SK-N-SH treated with all-trans-retinoic acid at 6 μM for 48 hours (cell line): ENCODE results near the gene AKT1S1.

ENCODE experiments used
- ATAC-seq: fragments of 200-7000 bp; cut with Tn5 transposase; 3 replicates; pipeline ENCODE4 v1.9.1; 2020; ENCODE audit warnings: mild to moderate bottlenecking, moderate library complexity
- ARNTL ChIP-seq: fragments of 450-650 bp; formaldehyde crosslinking; IDR thresholded peaks from 2 replicates; pipeline ENCODE4 v1.5.0; 2020; ENCODE audit warnings: low read depth, mild to moderate bottlenecking, moderate library complexity, borderline replicate concordance
- BACH2 ChIP-seq: fragments of 250-450 bp; sonication (Bioruptor Pico); IDR thresholded peaks from 2 replicates; pipeline ENCODE4 v1.9.0; 2021; ENCODE audit warnings: mild to moderate bottlenecking, borderline replicate concordance
- CREB5 ChIP-seq: fragments of 250-450 bp; sonication (Bioruptor Pico); IDR thresholded peaks from 2 replicates; pipeline ENCODE4 v1.5.1; 2020; ENCODE audit warnings: low read depth, mild to moderate bottlenecking, moderate library complexity
- CSDC2 ChIP-seq: fragments of 250-450 bp; sonication (Bioruptor Pico); IDR thresholded peaks from 2 replicates; pipeline ENCODE4 v1.5.0; 2020; ENCODE audit warnings: mild to moderate bottlenecking, moderate library complexity
- ESRRG ChIP-seq: fragments of 250-450 bp; sonication (Bioruptor Pico); IDR thresholded peaks from 2 replicates; pipeline ENCODE4 v1.6.1; 2021; ENCODE audit warnings: mild to moderate bottlenecking
- GLIS3 ChIP-seq: fragments of 250-450 bp; sonication (Bioruptor Pico); IDR thresholded peaks from 2 replicates; pipeline ENCODE4 v1.5.0; 2020; ENCODE audit warnings: mild to moderate bottlenecking, moderate library complexity
- ISL1 ChIP-seq: fragments of 250-450 bp; sonication (Bioruptor Pico); IDR thresholded peaks from 2 replicates; pipeline ENCODE4 v2.1.2; 2022; ENCODE audit warnings: mild to moderate bottlenecking, moderate library complexity
- OSR1 ChIP-seq: fragments of 250-450 bp; sonication (Bioruptor Pico); IDR thresholded peaks from 2 replicates; pipeline ENCODE4 v1.8.0; 2022; ENCODE audit warnings: moderate library complexity, mild to moderate bottlenecking, inconsistent platforms
- PATZ1 ChIP-seq: fragments of 250-450 bp; sonication (Bioruptor Pico); IDR thresholded peaks from 2 replicates; pipeline ENCODE4 v1.8.0; 2020; ENCODE audit warnings: mild to moderate bottlenecking, moderate library complexity, borderline replicate concordance
- POU6F1 ChIP-seq: fragments of 250-450 bp; sonication (Bioruptor Pico); IDR thresholded peaks from 2 replicates; pipeline ENCODE4 v1.8.0; 2021; ENCODE audit warnings: low read depth, mild to moderate bottlenecking, moderate library complexity, borderline replicate concordance
- RARB ChIP-seq: fragments of 250-450 bp; sonication (Bioruptor Pico); IDR thresholded peaks from 2 replicates; pipeline ENCODE4 v1.8.0; 2021; ENCODE audit warnings: mild to moderate bottlenecking, moderate library complexity
- SNAI2 ChIP-seq: fragments of 250-450 bp; sonication (Bioruptor Pico); IDR thresholded peaks from 2 replicates; pipeline ENCODE4 v1.5.0; 2020; ENCODE audit warnings: mild to moderate bottlenecking, moderate library complexity
- TOX ChIP-seq: fragments of 250-450 bp; sonication (Bioruptor Pico); IDR thresholded peaks from 2 replicates; pipeline ENCODE4 v1.8.0; 2021; ENCODE audit warnings: mild to moderate bottlenecking, moderate library complexity, borderline replicate concordance
- TSHZ2 ChIP-seq: fragments of 250-450 bp; sonication (Bioruptor Pico); IDR thresholded peaks from 2 replicates; pipeline ENCODE4 v1.5.0; 2020; ENCODE audit warnings: mild to moderate bottlenecking, moderate library complexity
- ZC3H10 ChIP-seq: fragments of 250-450 bp; sonication (Bioruptor Pico); IDR thresholded peaks from 2 replicates; pipeline ENCODE4 v1.5.1; 2021; ENCODE audit warnings: mild to moderate bottlenecking, moderate library complexity
- ZFP3 ChIP-seq: fragments of 250-450 bp; sonication (Bioruptor Pico); IDR thresholded peaks from 2 replicates; pipeline ENCODE4 v1.5.0; 2020; ENCODE audit warnings: mild to moderate bottlenecking, moderate library complexity
- ZFP30 ChIP-seq: fragments of 450-650 bp; formaldehyde crosslinking; IDR thresholded peaks from 2 replicates; pipeline ENCODE4 v1.5.0; 2022; ENCODE audit warnings: mild to moderate bottlenecking, moderate library complexity
- ZNF8 ChIP-seq: fragments of 450-650 bp; formaldehyde crosslinking; IDR thresholded peaks from 2 replicates; pipeline ENCODE4 v1.5.0; 2020; ENCODE audit warnings: mild to moderate bottlenecking, moderate library complexity

Gene AKT1S1

GRCh38 chr19:49873129-49873521 is 4.0 kb downstream of the AKT1S1 start:
- ATAC-seq: no peak
- TF ChIP-seq ISL1 (CRISPR knock-in tag) (no peak), PATZ1 (no peak), SNAI2 (CRISPR knock-in tag) (no peak), ZNF8 (CRISPR knock-in tag) (no peak), TSHZ2 (CRISPR knock-in tag) (no peak), GLIS3 (CRISPR knock-in tag) (no peak), ARNTL (CRISPR knock-in tag) (no peak), CSDC2 (CRISPR knock-in tag) (no peak), RARB (CRISPR knock-in tag) (no peak)

- TF ChIP-seq CSDC2 (CRISPR knock-in tag): no peak
- peak; percentile 97 for TF ChIP-seq ZFP3
- no peak for ATAC-seq
Observed at GRCh38 chr19:49872245-49873128, 4.7 kb downstream of the AKT1S1 start.

GRCh38 chr19:49871349-49871985 is 5.7 kb downstream of the AKT1S1 start:
- ATAC-seq: no peak

GRCh38 chr19:49870309-49870901 is 6.8 kb downstream of the AKT1S1 start:
- ATAC-seq: no peak
- TF ChIP-seq SNAI2 (CRISPR knock-in tag) (no peak), RARB (CRISPR knock-in tag) (no peak), ZC3H10 (CRISPR knock-in tag) (no peak), CREB5 (no peak), ESRRG (CRISPR knock-in tag) (no peak), TSHZ2 (CRISPR knock-in tag) (no peak)

More at GRCh38 chr19:49871349-49871985, 5.7 kb downstream of the AKT1S1 start:
- TF ChIP-seq BACH2 (CRISPR knock-in tag) (no peak), POU6F1 (CRISPR knock-in tag) (no peak), TOX (CRISPR knock-in tag) (no peak), CREB5 (no peak), ISL1 (CRISPR knock-in tag) (no peak), ZC3H10 (CRISPR knock-in tag) (no peak), ZFP30 (CRISPR knock-in tag) (no peak), GLIS3 (CRISPR knock-in tag) (no peak), OSR1 (no peak), ARNTL (CRISPR knock-in tag) (no peak), ZNF8 (CRISPR knock-in tag) (no peak), ZFP3 (no peak)
